IPS-18c (cell line): ENCODE measurements around the gene ZFP82.

ENCODE experiments used
- H3K4me3 ChIP-seq: 2 replicates; pipeline ENCODE4 v1.7.0; 2013; ENCODE audit warnings: low read depth, mild to moderate bottlenecking, low read length, moderate library complexity; ENCODE audit not compliant: insufficient read depth
- H3K9me3 ChIP-seq: one replicate; pipeline ENCODE4 v1.6.1; 2013; ENCODE audit warnings: mild to moderate bottlenecking, low read length, moderate library complexity; ENCODE audit not compliant: control insufficient read depth, insufficient read depth

The ZFP82 gene

DNA sequence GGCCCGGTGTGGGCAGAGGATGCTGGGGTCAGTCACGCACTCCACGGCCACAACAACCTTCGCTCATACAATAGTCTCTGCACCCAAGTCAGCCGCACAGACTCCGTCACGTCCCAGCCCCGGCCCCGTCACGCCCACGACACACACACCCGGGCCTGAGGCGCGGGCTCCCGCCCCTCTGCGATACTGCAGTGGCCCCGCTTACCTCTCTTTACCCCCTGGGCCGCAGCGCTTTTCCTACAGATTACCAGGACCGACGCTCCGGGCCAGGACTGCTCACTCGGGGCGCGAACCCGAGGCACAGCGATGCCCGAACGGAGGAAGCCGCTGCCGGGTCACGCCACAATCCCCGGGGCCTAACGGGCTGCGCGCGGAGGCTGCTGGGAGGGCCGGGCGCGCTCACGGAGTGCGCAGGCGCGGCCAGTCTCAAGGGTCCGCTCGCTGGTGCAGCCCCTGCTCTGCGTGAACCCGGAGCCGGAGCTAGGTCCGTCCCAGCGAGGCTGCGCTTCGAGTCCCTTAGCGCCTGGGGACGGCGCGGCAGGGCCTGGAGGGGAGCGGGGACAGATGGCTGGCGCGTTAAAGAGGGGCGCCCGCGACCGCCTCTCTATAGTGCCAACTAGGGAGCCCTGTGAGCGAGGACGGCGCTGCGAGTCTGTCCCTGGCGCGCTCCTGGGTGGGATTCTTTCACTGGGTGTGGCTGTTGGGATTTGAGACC lies at the start of gene ZFP82:
ZFP82 (minus strand) TSS at position 358 of the 715 bp plus-strand sequence. CDS start 8,855 bp downstream, outside the sequence.
- peaks cover 2% of the 10 kb centered on the region for H3K9me3 ChIP-seq

DNA sequence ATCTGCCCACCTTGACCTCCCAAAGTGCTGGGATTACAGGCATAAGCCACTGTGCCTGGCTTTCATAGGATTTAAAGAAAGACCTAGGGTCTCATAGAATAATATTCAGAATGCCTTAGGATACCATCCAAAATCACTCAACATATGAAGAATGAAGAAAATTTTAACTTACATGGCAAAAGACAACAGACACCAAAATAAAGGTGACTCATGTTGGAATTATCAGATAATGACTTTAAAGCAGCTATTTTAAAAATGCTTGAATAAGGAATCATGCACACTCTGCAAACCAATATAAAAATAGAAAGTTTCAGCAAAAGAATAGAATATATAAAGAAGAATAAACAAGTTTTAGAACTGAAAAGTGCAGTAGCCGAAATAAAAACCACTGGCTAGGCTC lies 41.6 kb upstream of the ZFP82 start:
- Histone ChIP-seq H3K9me3 (peaks cover 2% of the 10 kb centered on the region), H3K4me3 (no peak overlapping the region)

More for the DNA sequence above, at the start of gene ZFP82:
- H3K4me3 ChIP-seq, result peak within 1 kb of the TSS; percentile 92

DNA sequence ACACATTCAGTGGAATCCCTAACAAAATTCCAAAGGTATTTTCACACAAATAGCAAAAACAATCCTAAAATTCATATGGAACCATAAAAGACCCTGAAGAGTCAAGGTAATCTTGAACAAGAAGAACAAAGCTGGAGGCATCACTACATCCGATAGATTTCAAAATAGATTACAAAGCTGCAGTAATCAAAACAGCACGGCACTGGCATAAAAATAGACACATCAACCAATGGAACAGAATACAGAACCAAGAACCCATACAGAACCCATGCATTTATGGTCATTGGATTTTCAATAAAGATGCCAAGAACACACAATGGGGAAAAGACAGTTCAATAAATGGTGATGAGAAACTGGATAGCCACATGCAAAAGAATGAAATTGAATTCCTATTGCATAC lies 38.4 kb upstream of the ZFP82 start:
- no peak overlapping the region for H3K4me3 ChIP-seq
- H3K9me3 ChIP-seq, result peaks cover 4% of the 10 kb centered on the region

DNA sequence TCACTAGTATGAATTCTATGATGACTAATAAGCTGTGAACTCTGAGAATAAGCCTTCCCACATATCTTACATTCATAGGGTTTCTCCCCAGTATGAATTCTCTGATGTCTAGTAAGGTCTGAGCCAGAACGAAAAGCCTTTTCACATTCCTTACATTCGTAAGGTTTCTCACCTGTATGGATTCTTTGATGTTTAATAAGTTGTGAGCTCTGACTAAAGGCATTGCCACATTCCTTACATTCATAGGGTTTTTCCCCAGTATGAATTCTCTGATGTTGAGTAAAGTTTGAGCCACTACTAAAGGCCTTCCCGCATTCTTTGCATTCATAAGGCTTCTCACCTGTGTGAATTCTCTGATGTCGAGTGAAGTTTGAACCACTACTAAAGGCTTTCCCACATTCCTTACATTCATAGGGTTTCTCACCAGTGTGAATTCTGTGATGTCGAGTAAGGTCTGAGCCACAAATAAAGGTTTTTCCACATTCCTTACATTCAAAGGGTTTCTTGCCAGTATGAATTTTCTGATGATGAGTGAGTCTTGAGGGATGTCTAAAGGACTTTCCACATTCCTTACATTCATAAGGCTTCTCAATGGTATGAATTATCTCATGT lies 30.7 kb upstream of the ZFP82 start:
- Histone ChIP-seq H3K4me3 (no peak overlapping the region), H3K9me3 (peaks cover 8% of the 10 kb centered on the region)

DNA sequence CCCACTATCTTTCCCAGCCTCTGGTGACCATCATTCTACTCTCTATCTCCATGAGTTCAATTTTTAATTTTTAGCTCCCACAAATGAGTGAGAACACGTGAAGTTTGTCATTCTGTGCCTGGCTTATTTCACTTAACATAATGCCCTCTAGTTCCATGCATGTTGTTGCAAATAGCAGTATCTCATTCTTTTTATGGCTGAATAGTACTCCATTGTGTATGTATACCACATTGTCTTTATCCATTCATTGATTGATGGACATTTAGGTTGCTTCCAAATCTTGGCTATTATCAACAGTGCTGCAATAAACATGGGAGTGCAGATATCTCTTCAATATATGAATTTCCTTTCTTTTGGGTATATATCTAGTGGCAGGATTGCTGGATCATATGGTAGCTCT lies 22.9 kb upstream of the ZFP82 start:
- Histone ChIP-seq H3K4me3 (no peak overlapping the region), H3K9me3 (peaks cover 11% of the 10 kb centered on the region)

DNA sequence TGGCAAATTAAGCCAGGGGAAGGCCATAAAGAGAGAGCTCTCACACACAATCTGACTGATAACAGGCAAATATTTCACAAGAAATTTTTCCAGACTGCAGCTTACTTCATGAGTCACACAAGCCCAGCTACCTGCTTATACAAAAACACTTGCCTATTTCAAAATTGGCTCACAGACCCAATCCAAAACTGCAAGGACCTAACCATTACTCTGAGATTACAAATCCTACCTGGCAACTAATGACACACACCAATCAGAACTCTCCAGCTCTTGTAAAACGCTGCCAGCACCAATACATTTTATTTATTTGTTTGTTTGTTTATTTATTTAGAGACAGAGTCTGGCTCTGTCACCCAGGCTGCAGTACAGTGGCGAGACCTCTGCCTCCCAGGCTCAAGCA lies 18.1 kb upstream of the ZFP82 start:
- Histone ChIP-seq H3K4me3 (no peak overlapping the region), H3K9me3 (peaks cover 2% of the 10 kb centered on the region)

DNA sequence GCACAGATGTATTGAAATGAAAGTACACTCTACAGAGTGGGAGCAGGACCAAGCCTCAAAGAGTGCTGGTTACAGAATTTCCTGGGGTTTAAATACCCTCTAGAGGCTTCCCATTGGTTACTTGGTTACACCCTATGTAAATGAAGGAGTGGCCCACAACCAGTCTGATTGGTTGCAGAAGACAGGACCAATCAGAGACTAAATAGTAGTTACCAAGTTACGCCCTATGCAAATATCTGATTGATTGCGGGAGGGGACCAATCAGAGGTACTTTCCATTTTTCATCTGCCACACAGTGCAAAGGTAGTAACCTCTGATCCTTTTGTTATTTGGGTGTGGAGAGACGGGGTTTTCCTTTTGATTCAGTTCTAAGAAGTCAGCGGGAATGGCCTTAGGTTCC lies 5.5 kb upstream of the ZFP82 start:
- peaks cover 2% of the 10 kb centered on the region for H3K9me3 ChIP-seq
- H3K4me3 ChIP-seq, result no peak overlapping the region

DNA sequence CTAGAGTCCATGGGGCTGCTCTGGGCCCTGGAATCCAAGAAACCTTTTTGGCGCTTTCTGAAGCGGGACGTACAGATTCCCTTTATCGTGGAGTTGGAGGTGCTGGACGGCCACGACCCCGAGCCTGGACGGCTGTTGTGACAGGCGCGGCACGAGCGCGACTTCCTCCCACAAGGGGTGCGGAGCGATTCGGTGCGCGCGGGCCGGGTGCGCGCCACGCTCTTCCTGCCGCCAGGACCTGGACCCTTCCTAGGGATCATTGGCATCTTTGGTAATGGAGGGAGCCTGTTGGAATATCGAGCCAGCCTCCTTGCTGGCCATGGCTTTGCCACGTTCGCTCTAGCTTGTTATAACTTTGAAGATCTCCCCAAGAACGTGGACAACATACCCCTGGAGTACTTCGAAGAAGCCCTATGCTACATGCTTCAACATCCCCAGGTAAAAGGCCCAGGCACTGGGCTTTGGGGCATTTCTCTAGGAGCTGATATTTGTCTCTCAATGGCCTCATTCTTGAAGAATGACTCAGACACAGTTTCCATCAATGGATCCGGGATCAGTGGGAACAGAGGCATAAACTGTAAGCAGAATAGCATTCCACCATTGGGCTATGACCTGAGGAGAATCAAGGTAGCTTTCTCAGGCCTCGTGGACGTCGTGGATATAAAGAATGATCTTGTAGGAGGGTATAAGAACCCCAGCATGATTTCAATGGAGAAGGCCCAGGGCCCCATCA lies 3.5 kb upstream of the ZFP82 start:
- peak overlapping the region; percentile 45 for H3K4me3 ChIP-seq

DNA sequence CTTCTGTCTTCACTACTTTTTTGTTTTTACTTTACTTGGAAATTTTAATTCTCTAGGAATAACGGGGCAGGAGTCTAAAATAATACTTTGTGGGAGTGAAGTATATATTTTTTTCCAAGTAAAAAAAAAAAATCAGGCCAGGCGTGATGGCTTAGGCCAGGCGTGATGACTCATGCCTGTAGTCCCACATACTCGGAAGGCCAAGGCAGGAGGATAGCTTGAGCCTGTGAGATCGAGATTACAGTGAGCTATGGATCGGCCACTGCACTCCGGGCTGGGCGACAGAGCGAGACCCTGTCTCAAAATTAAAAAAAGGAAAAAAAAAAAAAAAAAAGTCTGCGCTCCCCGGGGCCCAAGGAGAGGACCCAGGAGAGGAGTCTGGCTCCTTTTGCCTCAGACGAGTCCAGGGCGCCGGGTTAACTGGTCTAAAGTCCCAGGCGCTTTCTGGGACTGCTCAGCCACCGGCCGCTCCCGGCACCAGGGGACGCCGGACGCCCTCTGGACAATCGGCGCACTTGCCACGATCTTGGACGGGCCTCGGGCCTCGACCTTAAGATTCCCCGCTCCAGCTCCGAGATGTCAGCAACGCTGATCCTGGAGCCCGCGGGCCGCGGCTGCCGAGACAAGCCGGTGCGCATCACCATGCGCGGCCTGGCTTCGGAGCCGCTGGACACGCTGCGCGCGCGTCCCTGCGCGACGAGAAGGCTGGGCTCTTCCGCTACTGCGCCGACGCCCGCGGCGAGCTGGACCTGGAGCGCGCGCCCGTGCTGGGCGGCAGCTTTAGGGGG lies 2.7 kb upstream of the ZFP82 start:
- Histone ChIP-seq H3K4me3 (peak overlapping the region; percentile 45), H3K9me3 (peaks cover 2% of the 10 kb centered on the region)

More for the DNA sequence above, 3.5 kb upstream of the ZFP82 start:
- peaks cover 2% of the 10 kb centered on the region for H3K9me3 ChIP-seq

DNA sequence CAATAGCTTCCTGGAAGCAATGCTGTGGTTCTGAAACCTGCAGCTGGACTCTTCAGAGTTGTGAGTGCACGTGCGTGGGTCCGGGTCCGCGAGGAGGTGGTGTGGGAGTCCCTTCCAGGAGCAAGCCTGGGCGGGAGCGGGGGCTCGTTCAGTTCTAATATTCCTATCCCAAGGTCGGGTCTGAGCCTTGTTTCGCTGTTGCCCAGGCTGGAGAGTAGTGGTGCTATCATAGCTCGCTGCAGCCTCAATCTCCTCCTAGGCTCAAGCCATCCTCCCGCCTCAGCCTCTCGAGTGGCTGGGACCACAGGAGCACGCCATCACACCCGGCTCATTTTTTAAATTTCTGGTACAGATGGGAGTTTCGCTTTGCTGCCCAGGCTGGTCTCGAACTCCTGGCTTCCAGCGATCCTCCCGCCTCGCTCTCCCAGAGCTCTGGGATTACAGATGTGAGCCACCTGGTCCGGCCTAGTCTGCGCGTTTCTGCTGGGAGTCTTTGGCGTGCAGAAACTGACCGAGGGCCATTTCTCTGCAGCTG lies 625 bp downstream of the ZFP82 start:
- H3K4me3 ChIP-seq, result peak overlapping the region; percentile 92

DNA sequence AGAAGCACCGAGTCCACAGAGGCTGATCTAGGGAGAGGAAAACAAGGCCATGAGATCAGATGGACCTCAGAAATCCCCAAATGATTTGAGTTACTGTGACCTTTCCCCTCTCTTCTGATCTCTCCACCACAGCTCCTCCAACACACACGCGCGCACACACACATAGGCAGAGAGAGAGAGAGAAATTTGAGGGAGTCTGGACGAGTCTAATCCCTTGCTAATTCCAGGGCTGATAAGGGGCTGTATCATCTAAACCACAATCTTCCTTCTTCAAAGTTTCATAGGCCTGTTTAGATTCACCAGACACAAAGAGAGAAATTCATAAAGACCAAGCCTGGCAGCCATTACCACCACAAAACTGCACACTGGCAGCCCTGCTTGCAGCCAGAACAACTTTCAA lies 8.6 kb downstream of the ZFP82 start:
- H3K4me3 ChIP-seq, result no peak overlapping the region
- H3K9me3 ChIP-seq, result no peaks in the 10 kb centered on the region

More for the DNA sequence above, 625 bp downstream of the ZFP82 start:
- H3K9me3 ChIP-seq, result peaks cover 2% of the 10 kb centered on the region

DNA sequence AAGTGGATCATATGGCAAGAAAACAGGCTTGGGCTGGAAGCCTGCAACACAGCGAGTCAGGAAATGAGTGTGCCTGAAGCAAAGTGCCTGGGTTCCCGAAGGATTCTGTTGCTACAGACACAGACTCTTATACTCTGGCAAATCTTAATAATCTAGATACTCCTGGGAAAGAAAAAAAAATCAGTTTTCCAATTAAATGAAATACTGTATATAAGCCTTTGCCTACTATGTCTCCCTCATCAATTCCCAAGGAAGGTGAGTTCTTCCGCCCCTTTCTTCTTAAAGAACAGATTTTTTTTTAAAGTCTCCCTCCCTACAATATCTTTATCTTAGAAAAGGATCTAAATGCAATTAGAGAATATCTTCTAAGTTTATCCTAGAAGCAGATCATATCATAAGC lies 10.3 kb downstream of the ZFP82 start:
- no peak overlapping the region for H3K4me3 ChIP-seq
- H3K9me3 ChIP-seq, result no peaks in the 10 kb centered on the region

DNA sequence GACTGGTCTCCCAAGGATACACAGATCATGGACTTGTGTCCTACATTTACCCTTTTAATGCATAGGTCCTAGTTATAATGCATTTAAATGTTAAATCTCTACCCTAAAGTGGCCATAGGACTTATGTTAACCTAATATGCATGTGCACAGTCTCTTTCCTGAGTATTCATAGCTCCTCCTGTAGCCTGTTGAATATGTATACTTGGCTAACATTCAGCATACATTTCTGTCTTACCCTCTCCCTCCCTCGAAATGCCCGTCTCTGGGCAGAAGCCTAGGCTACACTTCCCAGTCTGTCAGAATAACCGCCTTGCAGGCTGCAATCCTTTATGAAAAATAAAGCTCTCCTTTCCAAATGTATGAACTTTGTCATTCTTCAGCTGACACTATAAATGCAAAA lies 13.9 kb downstream of the ZFP82 start:
- H3K9me3 ChIP-seq, result no peaks in the 10 kb centered on the region
- H3K4me3 ChIP-seq, result no peak overlapping the region

DNA sequence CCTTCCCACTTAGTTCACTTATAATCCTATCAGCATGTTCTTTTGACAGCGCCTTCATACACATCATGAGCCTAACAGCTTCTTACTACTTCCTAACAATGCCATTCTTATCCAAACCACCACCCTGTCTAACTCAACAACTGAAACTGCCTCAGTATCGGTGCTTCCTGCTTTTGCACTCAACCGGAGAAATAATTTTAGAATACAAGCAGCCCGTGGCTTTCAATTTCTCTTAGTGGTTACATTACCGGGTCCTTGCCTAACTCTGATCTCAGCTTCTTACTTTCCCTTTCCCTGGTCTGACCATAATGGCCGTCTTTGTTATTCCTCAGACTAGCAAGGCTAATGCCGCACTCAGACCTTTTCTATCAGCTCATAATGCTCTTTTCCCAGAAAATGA lies 17.0 kb downstream of the ZFP82 start:
- no peaks in the 10 kb centered on the region for H3K9me3 ChIP-seq
- H3K4me3 ChIP-seq, result no peak overlapping the region

DNA sequence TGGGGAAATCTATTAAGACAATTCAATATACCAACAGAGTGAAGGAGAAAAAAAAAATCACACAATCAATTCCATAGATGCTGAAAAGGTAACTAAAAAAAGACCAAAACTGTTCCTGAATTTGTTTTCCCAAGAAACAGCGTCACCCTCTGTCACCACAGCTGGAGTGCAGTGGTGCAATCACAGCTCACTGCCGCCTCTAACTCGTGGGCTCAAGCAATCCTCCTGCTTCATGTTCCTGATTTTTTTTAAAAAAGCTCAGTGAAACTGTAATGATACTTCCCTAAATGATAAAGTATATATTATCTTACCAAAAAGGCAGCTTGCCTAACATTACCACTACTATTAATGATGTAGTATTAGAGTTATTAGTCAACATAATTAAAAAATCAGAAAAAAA lies 19.9 kb downstream of the ZFP82 start:
- Histone ChIP-seq H3K4me3 (no peak overlapping the region), H3K9me3 (no peaks in the 10 kb centered on the region)

DNA sequence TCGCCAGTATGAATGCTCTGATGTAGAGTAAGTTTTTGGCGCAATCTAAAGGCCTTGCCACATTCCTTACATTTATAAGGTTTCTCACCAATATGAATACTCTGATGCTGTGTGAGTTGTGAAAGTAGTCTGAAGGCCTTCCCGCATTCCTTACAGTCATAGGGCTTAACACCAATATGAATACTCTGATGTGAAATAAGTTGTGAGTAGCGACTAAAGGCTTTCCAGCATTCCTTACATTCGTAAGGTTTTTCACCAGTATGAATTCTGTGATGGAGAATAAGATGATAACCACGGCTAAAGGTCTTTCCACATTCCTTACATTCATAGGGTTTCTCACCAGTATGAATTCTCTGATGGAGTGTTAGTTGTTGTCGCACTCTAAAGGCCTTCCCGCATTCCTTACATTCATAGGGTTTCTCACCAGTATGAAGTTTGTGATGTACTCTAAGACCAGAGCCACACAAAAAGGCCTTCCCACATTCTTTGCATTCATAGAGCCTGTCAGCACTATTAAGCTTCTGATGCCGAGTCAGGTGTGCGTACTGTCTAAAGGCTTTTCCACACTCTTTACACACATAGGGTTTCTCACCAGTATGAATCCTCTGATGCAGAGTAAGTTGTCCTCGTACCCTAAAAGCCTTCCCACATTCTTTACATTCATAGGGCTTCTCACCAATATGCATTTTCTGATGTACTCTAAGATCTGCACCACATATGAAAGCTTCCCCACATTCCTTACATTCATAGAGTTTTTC lies 25.3 kb downstream of the ZFP82 start:
- Histone ChIP-seq H3K9me3 (peaks cover 10% of the 10 kb centered on the region), H3K4me3 (no peak overlapping the region)

DNA sequence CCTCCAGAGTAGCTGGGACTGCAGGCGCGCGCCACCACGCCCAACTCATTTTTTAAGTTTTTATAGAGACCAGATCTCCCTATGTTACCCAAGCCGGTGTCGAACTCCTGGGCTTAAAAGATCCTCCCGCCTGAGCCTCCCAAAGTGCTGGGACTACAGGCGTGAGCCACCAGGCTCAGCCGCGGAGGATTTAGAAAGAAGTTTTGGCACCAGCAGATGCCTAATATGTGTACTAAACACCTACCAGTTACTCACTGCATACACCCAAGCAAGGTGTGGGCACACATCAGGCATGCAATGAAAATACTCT lies 39.0 kb downstream of the ZFP82 start:
- H3K4me3 ChIP-seq, result peak overlapping the region; percentile 90; the same call in 1 of the 2 replicates
- H3K9me3 ChIP-seq, result no peaks in the 10 kb centered on the region
